OCI-LY3 (cell line): ENCODE data around the gene ATP7B.

Experiments used
- H2AFZ ChIP-seq: fragments of 200-600, 300-600 bp; shearing (Covaris generic); 2 replicates; pipeline ENCODE4 v1.6.0; 2014; ENCODE audit warnings: antibody characterized with exemption, low read depth, low read length
- H3K27ac ChIP-seq: fragments of 200-600, 300-600 bp; sonication (generic); 2 replicates; pipeline ENCODE4 v1.5.1; 2014; ENCODE audit warnings: mild to moderate bottlenecking, low read length, moderate library complexity, mixed read lengths
- H3K27me3 ChIP-seq: fragments of 200-600, 300-600 bp; sonication (generic); 2 replicates; pipeline ENCODE4 v1.6.1; 2014; ENCODE audit warnings: low read depth, low read length, mixed read lengths
- H3K36me3 ChIP-seq: fragments of 200-600, 300-600 bp; sonication (generic); replicated peaks from 2 replicates; pipeline ENCODE3; 2014; ENCODE audit warnings: low read depth, low read length, mixed read lengths
- H3K4me1 ChIP-seq: fragments of 300-600, 200-600 bp; sonication (generic); 2 replicates; pipeline ENCODE4 v1.6.1; 2014; ENCODE audit warnings: low read length, mixed read lengths
- H3K4me2 ChIP-seq: fragments of 200-600, 300-600 bp; sonication (generic); 2 replicates; pipeline ENCODE4 v1.6.1; 2014; ENCODE audit warnings: low read length, mixed read lengths
- H3K4me3 ChIP-seq: fragments of 300-600, 200-600 bp; sonication (generic); 2 replicates; pipeline ENCODE4 v1.5.1; 2014; ENCODE audit warnings: antibody characterized with exemption, mild to moderate bottlenecking, low read length, moderate library complexity
- H3K79me2 ChIP-seq: fragments of 300-600, 200-600 bp; shearing (Covaris generic); 2 replicates; pipeline ENCODE4 v1.6.1; 2014; ENCODE audit warnings: mild to moderate bottlenecking, low read length, mixed read lengths
- H3K9ac ChIP-seq: fragments of 300-600, 200-600 bp; shearing (Covaris generic); 2 replicates; pipeline ENCODE4 v1.6.0; 2014; ENCODE audit warnings: mild to moderate bottlenecking, low read length, moderate library complexity
- H3K9me3 ChIP-seq: fragments of 200-600, 300-600 bp; shearing (Covaris generic); 2 replicates; pipeline ENCODE4 v1.6.1; 2014; ENCODE audit warnings: low read length, mixed read lengths; ENCODE audit not compliant: insufficient read depth
- H4K20me1 ChIP-seq: fragments of 200-600, 300-600 bp; sonication (generic); 2 replicates; pipeline ENCODE4 v1.6.1; 2016; ENCODE audit warnings: low read length, mixed read lengths; ENCODE audit not compliant: insufficient read depth
- CTCF ChIP-seq: fragments of 200-600, 300-600 bp; sonication (generic); IDR thresholded peaks from 2 replicates; pipeline ENCODE4 v1.5.1; 2014; ENCODE audit warnings: antibody characterized with exemption, low read length, low read depth
- EZH2phosphoT487 ChIP-seq: fragments of 200-600 bp; shearing (Covaris generic); IDR thresholded peaks from 2 replicates; pipeline ENCODE4 v1.6.1; 2018; ENCODE audit warnings: antibody characterized with exemption, mixed run types, low read depth

ATP7B gene

DNA sequence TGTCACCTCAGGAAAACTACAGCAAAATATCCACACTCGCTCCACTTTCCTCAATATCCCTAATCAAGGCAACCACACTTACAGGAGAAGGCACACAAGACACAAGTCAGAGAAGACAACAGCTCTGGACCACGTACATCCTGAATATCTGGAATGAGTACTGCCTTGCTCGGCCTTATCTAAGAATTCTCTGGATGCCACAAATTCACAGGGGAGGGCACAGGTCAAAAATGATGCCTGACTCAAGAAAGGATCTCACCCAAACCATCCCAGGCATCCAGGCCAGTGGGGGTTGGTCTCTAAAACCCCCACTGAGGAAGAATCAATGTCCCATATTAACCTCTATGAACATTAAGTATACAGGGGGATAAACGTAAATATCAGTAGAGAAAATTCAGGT, 29.9 kb downstream of the ATP7B start:
- no peak overlapping the region for H3K4me2 ChIP-seq
- no peaks in the 10 kb centered on the region for H3K27me3 ChIP-seq
- H3K4me1 ChIP-seq, result no peaks in the 10 kb centered on the region
- H3K36me3 ChIP-seq, result no peaks in the 10 kb centered on the region
- H3K9ac ChIP-seq, result no peak overlapping the region
- H4K20me1 ChIP-seq, result no peaks in the 10 kb centered on the region
- TF ChIP-seq CTCF, result no peak
- no peak for TF ChIP-seq EZH2phosphoT487
- no peak overlapping the region for H2AFZ ChIP-seq
- H3K79me2 ChIP-seq, result no peaks in the 10 kb centered on the region
- H3K4me3 ChIP-seq, result no peak overlapping the region
- H3K9me3 ChIP-seq, result no peaks in the 10 kb centered on the region
- no peak overlapping the region for H3K27ac ChIP-seq

DNA sequence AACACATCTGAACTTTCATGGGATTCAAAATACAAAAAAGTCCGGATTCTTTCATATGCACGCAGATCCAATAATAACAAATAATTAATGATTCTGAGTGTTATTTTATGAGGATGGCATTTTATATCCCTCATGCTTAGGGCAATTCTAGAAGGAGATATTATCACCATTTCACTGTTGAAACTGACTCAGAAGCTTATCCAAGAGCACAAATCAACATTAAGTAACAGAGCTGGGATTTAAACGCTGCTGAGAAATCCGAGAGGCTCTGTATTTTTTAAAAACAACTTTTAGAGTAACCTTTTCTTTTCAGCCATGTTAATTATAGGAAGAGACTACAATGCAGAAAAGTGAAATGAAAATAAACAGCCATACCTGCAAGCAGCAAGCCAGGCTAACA, 30.3 kb downstream of the ATP7B start:
- H3K27me3 ChIP-seq, result no peaks in the 10 kb centered on the region
- H3K4me3 ChIP-seq, result no peak overlapping the region
- no peaks in the 10 kb centered on the region for H3K36me3 ChIP-seq
- no peak overlapping the region for H3K9ac ChIP-seq
- no peak overlapping the region for H3K4me2 ChIP-seq
- H3K27ac ChIP-seq, result no peak overlapping the region
- no peaks in the 10 kb centered on the region for H4K20me1 ChIP-seq
- H2AFZ ChIP-seq, result no peak overlapping the region
- no peaks in the 10 kb centered on the region for H3K4me1 ChIP-seq
- no peak for TF ChIP-seq EZH2phosphoT487
- no peak for TF ChIP-seq CTCF
- no peaks in the 10 kb centered on the region for H3K79me2 ChIP-seq
- no peaks in the 10 kb centered on the region for H3K9me3 ChIP-seq

DNA sequence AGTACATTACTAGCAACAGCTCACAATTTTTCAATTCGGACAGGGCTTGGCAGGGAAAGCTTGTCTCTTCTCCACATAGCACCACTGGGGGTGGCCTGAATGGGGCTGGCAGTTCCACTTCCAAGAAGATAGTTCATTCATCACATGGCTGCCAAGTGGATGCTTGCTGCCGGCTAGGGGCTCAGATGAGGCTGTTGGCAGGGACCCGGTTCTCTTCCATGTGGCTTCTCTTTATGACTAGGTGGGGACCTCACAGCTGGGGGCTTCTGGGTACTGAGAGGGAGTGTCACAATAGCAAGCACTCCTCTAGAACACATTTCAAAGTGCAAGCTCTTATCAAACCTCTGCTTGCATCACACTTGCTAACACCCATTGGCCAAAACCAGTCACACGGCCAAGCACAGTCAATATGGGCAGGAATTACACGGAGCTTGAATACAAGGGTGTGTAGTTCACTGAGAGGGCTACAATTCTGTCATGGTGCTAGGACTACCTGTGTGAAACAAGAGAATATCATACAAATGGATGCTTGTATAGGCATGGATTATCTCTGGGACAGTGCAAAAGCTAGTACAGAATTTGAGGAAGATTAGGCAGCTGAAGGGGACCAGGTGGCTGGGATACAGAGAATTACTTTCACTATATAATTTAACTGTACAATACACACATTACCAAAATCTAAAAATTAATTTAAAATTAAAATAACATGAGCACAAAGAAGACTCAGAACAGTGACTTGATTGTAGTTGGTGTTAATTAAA, 32.3 kb downstream of the ATP7B start:
- Histone ChIP-seq H3K9ac (no peak overlapping the region), H3K79me2 (no peaks in the 10 kb centered on the region)
- TF ChIP-seq CTCF (no peak), EZH2phosphoT487 (no peak)

GRCh38 chr13:51977625-51978024, 33.6 kb downstream of the ATP7B start:
- TF ChIP-seq EZH2phosphoT487, result no peak
- no peak for TF ChIP-seq CTCF
- Histone ChIP-seq H3K27ac (no peak overlapping the region), H3K9ac (no peak overlapping the region), H4K20me1 (no peaks in the 10 kb centered on the region), H3K4me1 (peaks cover 4% of the 10 kb centered on the region; the same call in 1 of the 2 replicates), H3K27me3 (no peaks in the 10 kb centered on the region), H3K4me2 (no peak overlapping the region), H3K4me3 (no peak overlapping the region), H3K9me3 (no peaks in the 10 kb centered on the region), H2AFZ (no peak overlapping the region), H3K79me2 (no peaks in the 10 kb centered on the region), H3K36me3 (no peaks in the 10 kb centered on the region)

More for the DNA sequence above, 32.3 kb downstream of the ATP7B start:
- Histone ChIP-seq H3K27ac (no peak overlapping the region), H3K4me2 (no peak overlapping the region), H3K4me1 (no peaks in the 10 kb centered on the region), H3K4me3 (no peak overlapping the region), H3K27me3 (no peaks in the 10 kb centered on the region), H3K36me3 (no peaks in the 10 kb centered on the region), H4K20me1 (no peaks in the 10 kb centered on the region), H3K9me3 (no peaks in the 10 kb centered on the region), H2AFZ (no peak overlapping the region)
